Keratinocyte (primary cell): ENCODE results near the gene CNTNAP2.

Experiments
- CTCF ChIP-seq, 3 experiments: IDR thresholded peaks in 1 of 3; conservative IDR thresholded peaks in 1 of 3; optimal IDR thresholded peaks in 1 of 3; 2 replicates in 2 of 3; 3 replicates in 1 of 3; pipeline versions ENCODE3 to v1.5.1; 2011; ENCODE audit warnings: low read length in 3 of 3, mild to moderate bottlenecking in 3 of 3, moderate library complexity in 2 of 3, control low read depth in 1 of 3, inconsistent platforms in 1 of 3; ENCODE audit not compliant: insufficient read depth in 2 of 3; ENCODE audit errors: extremely low read depth in 1 of 3
- EZH2 ChIP-seq: IDR thresholded peaks from one replicate; pipeline ENCODE4 v1.6.1; 2012; ENCODE audit warnings: inconsistent platforms, mild to moderate bottlenecking, low read length, moderate library complexity

DNA sequence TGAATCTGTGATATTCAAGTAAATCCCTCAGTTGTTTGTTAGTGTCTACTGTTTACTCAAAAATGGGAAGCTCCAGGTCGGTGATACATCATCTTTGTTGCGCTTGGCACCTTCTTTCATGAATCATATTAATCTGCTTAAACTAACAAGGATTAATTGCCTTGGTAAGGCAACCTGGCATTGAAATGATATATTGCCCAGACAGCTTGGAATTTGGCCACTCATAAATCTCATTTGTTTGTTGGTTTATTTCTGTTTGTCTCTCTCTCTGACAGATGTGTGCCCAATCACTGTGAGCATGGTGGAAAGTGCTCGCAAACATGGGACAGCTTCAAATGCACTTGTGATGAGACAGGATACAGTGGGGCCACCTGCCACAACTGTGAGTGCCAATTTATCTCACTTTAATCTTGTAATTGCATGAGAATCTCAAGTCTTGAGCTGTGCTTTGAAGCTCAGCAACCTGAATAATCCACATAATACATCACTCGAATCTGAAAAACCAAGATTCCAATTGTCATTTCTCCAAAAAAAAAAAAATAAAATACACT, 1369.1 kb downstream of the CNTNAP2 start:
- TF ChIP-seq EZH2 (no peak), CTCF (optimal IDR thresholded peaks at IDR 0.05 in 1 of 3, IDR thresholded peaks at IDR 0.05 in 1 of 3, conservative IDR thresholded peaks at IDR 0.05 in 1 of 3; ENCODE audit: extremely low read depth in 1 of 3, insufficient read depth in 2 of 3, low read length in 3 of 3) (no peak)
